ENCODE data around the gene EEFSEC.

The EEFSEC gene

GRCh38 chr3:128275316-128276145 is 122.2 kb downstream of the EEFSEC start:
- no peak for DNase-seq

- no peak for DNase-seq
These were observed 122.8 kb downstream of the EEFSEC start for GRCh38 chr3:128276146-128276435.

GRCh38 chr3:128276577-128277183 is 123.4 kb downstream of the EEFSEC start:
- no peak for DNase-seq

- DNase-seq = no peak
These were observed 124.2 kb downstream of the EEFSEC start for GRCh38 chr3:128277378-128278069.

- no peak for DNase-seq
These were observed 124.8 kb downstream of the EEFSEC start for GRCh38 chr3:128278130-128278529.

GRCh38 chr3:128278761-128279600 is 125.7 kb downstream of the EEFSEC start:
- DNase-seq = no peak

GRCh38 chr3:128279601-128279880 is 126.3 kb downstream of the EEFSEC start:
- DNase-seq = no peak

GRCh38 chr3:128280481-128281052 is 127.3 kb downstream of the EEFSEC start:
- DNase-seq = no peak

- no peak for DNase-seq
These were observed 127.8 kb downstream of the EEFSEC start for GRCh38 chr3:128281056-128281455.

GRCh38 chr3:128281461-128282367 is 128.4 kb downstream of the EEFSEC start:
- no peak for DNase-seq

GRCh38 chr3:128282380-128283196 is 129.3 kb downstream of the EEFSEC start:
- no peak for DNase-seq

GRCh38 chr3:128283421-128283820 is 130.1 kb downstream of the EEFSEC start:
- DNase-seq = no peak

- DNase-seq = no peak
These were observed 132.0 kb downstream of the EEFSEC start for GRCh38 chr3:128285042-128285966.

- DNase-seq = no peak
These were observed 132.7 kb downstream of the EEFSEC start for GRCh38 chr3:128285967-128286321.

GRCh38 chr3:128286691-128287090 is 133.4 kb downstream of the EEFSEC start:
- DNase-seq = no peak

- DNase-seq = no peak
These were observed 133.9 kb downstream of the EEFSEC start for GRCh38 chr3:128287216-128287615.

GRCh38 chr3:128289534-128289933 is 136.3 kb downstream of the EEFSEC start:
- no peak for DNase-seq

- DNase-seq = no peak
These were observed 137.2 kb downstream of the EEFSEC start for GRCh38 chr3:128290484-128290883.

GRCh38 chr3:128293930-128294329 is 140.6 kb downstream of the EEFSEC start:
- no peak for DNase-seq

- DNase-seq = no peak
These were observed 141.8 kb downstream of the EEFSEC start for GRCh38 chr3:128294999-128295468.

Data from stimulated activated CD4-positive, alpha-beta T cell treated with anti-CD3 and anti-CD28 coated beads, Interleukin-1b, Interleukin-23, amount 100 ng/mL, for 48 hours (primary cell).